ENCODE results near the gene VAC14.

DNA sequence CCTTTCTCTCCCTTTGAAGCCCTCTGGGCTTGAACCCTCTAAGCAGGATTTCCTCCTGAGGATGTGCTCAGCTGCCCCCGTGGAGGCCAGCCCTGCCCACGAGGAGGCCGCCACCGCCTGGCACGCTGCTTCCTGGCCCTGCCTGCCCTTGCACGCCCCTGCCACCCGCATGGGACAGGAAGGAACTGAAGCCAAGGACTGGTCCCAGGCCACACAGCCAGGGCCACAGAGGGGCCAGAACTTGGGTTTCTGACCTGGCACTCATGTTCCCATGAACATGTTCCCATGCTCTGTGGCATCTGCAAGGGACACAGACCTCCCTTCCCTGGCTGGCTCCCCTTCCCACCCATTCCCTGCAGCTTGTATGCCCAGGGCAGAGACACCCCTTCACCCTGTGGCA, 91.0 kb downstream of the VAC14 start:
- TF ChIP-seq, protein P1, sequence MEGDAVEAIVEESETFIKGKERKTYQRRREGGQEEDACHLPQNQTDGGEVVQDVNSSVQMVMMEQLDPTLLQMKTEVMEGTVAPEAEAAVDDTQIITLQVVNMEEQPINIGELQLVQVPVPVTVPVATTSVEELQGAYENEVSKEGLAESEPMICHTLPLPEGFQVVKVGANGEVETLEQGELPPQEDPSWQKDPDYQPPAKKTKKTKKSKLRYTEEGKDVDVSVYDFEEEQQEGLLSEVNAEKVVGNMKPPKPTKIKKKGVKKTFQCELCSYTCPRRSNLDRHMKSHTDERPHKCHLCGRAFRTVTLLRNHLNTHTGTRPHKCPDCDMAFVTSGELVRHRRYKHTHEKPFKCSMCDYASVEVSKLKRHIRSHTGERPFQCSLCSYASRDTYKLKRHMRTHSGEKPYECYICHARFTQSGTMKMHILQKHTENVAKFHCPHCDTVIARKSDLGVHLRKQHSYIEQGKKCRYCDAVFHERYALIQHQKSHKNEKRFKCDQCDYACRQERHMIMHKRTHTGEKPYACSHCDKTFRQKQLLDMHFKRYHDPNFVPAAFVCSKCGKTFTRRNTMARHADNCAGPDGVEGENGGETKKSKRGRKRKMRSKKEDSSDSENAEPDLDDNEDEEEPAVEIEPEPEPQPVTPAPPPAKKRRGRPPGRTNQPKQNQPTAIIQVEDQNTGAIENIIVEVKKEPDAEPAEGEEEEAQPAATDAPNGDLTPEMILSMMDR (IDR thresholded peaks at IDR 0.05) = no peak
- no peak for TF ChIP-seq POLR2A (IDR thresholded peaks at IDR 0.05)
